Body of pancreas (tissue), 4 donors: ENCODE results near the gene CYB5RL. TPM values are rescaled to one million over a fixed set of nuclear protein-coding genes. Genes with fewer than 3 reads are reported as not detected.

Experiments
- ATAC-seq: fragments of 150-250 bp; one replicate; pipeline ENCODE4 v1.9.1; 2016
- DNase-seq, 4 donors: peaks; one replicate each; pipeline ENCODE4 v3.0.0-alpha.2; 2019
- H3K27ac ChIP-seq, 4 donors: fragments of 200-600 bp; sonication (generic); 1 replicate in 3 of 4; 2 replicates in 1 of 4; pipeline versions ENCODE4 v1.5.1 to v1.6.1; 2016 to 2019; ENCODE audit warnings: mild to moderate bottlenecking in 1 of 4, mixed read lengths in 1 of 4, moderate library complexity in 1 of 4
- H3K27me3 ChIP-seq, 2 donors: fragments of 200-600 bp; sonication (generic); one replicate each; pipeline ENCODE4 v1.6.0; 2016; ENCODE audit warnings: mild to moderate bottlenecking in 1 of 2
- H3K36me3 ChIP-seq, 2 donors: fragments of 200-600 bp; sonication (generic); replicated peaks in 1 of 2; 2 replicates each; pipeline ENCODE4 v1.5.1; 2016; ENCODE audit warnings: low read depth in 2 of 2; ENCODE audit not compliant: insufficient read depth in 1 of 2
- H3K4me1 ChIP-seq: fragments of 200-600 bp; sonication (generic); one replicate; pipeline ENCODE4 v1.6.0; 2016
- H3K4me3 ChIP-seq, 2 donors: fragments of 200-600 bp; sonication (generic); 1 replicate in 1 of 2; 2 replicates in 1 of 2; pipeline ENCODE4 v1.5.1; 2016 to 2019
- H3K9me3 ChIP-seq, 3 donors: fragments of 200-600 bp; sonication (generic); 1 replicate in 2 of 3; 2 replicates in 1 of 3; pipeline ENCODE4 v1.5.1; 2016
- CTCF ChIP-seq, 7 experiments: fragments of 450-650 bp in 4 of 7; fragments of 200-600 bp in 3 of 7; sonication (generic) in 3 of 7; IDR thresholded peaks; one replicate each; pipeline ENCODE4 v1.5.1; 2016 to 2019; ENCODE audit warnings: antibody characterized with exemption in 7 of 7
- POLR2A ChIP-seq, 3 donors: fragments of 450-650 bp; IDR thresholded peaks; one replicate each; pipeline ENCODE4 v1.6.1; 2016; ENCODE audit warnings: antibody characterized with exemption in 3 of 3, mild to moderate bottlenecking in 2 of 3
- WGBS, 2 donors: methylation state at CpG; one replicate each; pipeline ENCODE4 v1.1.5; 2017; 5-methylcytosine and 5-hydroxymethylcytosine counted together
- intact Hi-C: fragments of 100-400 bp; cut with DNase I; formaldehyde crosslinking; loops from one replicate; pipeline ENCODE4 v1.15.1; 2023
- total RNA-seq, 2 donors: library from RNA; depleted of rRNA; stranded (reverse); fragments of >200 nt; gene quantifications; one replicate each; pipeline ENCODE4 v1.1.0, GENCODE V29; 2016

CYB5RL gene
- total RNA-seq, 2 donors from 2014 or later: 6.5 to 13.2 TPM

- no peaks in the 10 kb centered on the region for H3K4me1 ChIP-seq
- peaks cover 0 to 2% of the 10 kb centered on the region in 2 donors for H3K36me3 ChIP-seq
- intact Hi-C loops: no loop called here
- no peak for DNase-seq
- TF ChIP-seq CTCF (IDR thresholded peaks at IDR 0.05) (no peak), POLR2A (IDR thresholded peaks at IDR 0.05) (no peak)
- H3K4me3 ChIP-seq: no peak overlapping the region
- no peak for ATAC-seq
- H3K27ac ChIP-seq: no peak overlapping the region
- H3K27me3 ChIP-seq: no peaks in the 10 kb centered on the region
- H3K9me3 ChIP-seq: no peaks in the 10 kb centered on the region
- WGBS, 2 donors: 85 to 88% methylated on average over 2 to 4 of the region's 4 CpGs
These were observed 45.7 kb upstream of the CYB5RL start for GRCh38 chr1:54245501-54245900.

- DNase-seq (no peak), ATAC-seq (no peak)
- peaks cover 0 to 2% of the 10 kb centered on the region in 2 donors for H3K36me3 ChIP-seq
- no peak overlapping the region for H3K27ac ChIP-seq
- no peaks in the 10 kb centered on the region for H3K9me3 ChIP-seq
- H3K4me1 ChIP-seq: no peaks in the 10 kb centered on the region
- no peak for TF ChIP-seq POLR2A (IDR thresholded peaks at IDR 0.05)
- no peak for TF ChIP-seq CTCF (IDR thresholded peaks at IDR 0.05)
- 90 to 97% methylated on average over 7 of the region's 7 CpGs for WGBS, 2 donors
- no peak overlapping the region for H3K4me3 ChIP-seq
- no peaks in the 10 kb centered on the region for H3K27me3 ChIP-seq
- intact Hi-C loops: no loop called here
These were observed 44.8 kb upstream of the CYB5RL start for GRCh38 chr1:54244655-54245054.

GRCh38 chr1:54243022-54243421, 43.2 kb upstream of the CYB5RL start:
- H3K36me3 ChIP-seq: peaks cover 0 to 5% of the 10 kb centered on the region in 2 donors
- H3K4me1 ChIP-seq: no peaks in the 10 kb centered on the region
- WGBS, 2 donors: 92% methylated on average over 13 of the region's 13 CpGs
- no peak overlapping the region for H3K4me3 ChIP-seq
- no peak for DNase-seq
- H3K27ac ChIP-seq: no peak overlapping the region
- H3K9me3 ChIP-seq: no peaks in the 10 kb centered on the region
- ATAC-seq: no peak
- H3K27me3 ChIP-seq: no peaks in the 10 kb centered on the region
- TF ChIP-seq POLR2A (IDR thresholded peaks at IDR 0.05) (no peak), CTCF (IDR thresholded peaks at IDR 0.05) (no peak)
- intact Hi-C loops: no loop called here

- Histone ChIP-seq H3K27ac (no peak overlapping the region), H3K4me3 (no peak overlapping the region), H3K36me3 (peaks cover 0 to 9% of the 10 kb centered on the region in 2 donors), H3K27me3 (no peaks in the 10 kb centered on the region), H3K4me1 (no peaks in the 10 kb centered on the region), H3K9me3 (no peaks in the 10 kb centered on the region)
- TF ChIP-seq CTCF (IDR thresholded peaks at IDR 0.05) (no peak), POLR2A (IDR thresholded peaks at IDR 0.05) (no peak)
- ATAC-seq: no peak
- intact Hi-C loops: no loop called here
- DNase-seq: no peak
- WGBS, 2 donors: 63 to 84% methylated on average over 3 to 6 of the region's 6 CpGs
These were observed 41.5 kb upstream of the CYB5RL start for GRCh38 chr1:54241364-54241763.

- Histone ChIP-seq H3K36me3 (peaks cover 0 to 9% of the 10 kb centered on the region in 2 donors), H3K9me3 (no peaks in the 10 kb centered on the region), H3K4me1 (no peaks in the 10 kb centered on the region), H3K27me3 (no peaks in the 10 kb centered on the region), H3K27ac (no peak overlapping the region), H3K4me3 (no peak overlapping the region)
- no peak for ATAC-seq
- TF ChIP-seq CTCF (IDR thresholded peaks at IDR 0.05): no peak
- TF ChIP-seq POLR2A (IDR thresholded peaks at IDR 0.05): no peak
- intact Hi-C loops: no loop called here
- WGBS, 2 donors: 94 to 98% methylated on average over 8 to 12 of the region's 12 CpGs
- DNase-seq: no peak
These were observed 41.0 kb upstream of the CYB5RL start for GRCh38 chr1:54240741-54241335.
